NCI-H2107 (cell line): Measurements from ENCODE around the gene ADH6.
"Not testable (repeated sequence)": the region's sequence is repeated elsewhere in the genome, so short reads cannot be mapped to it uniquely, and the experiment has no call there.

Source experiments
- DNase-seq: peaks from one replicate; lab custom pipeline; 2025; lab: John Stamatoyannopoulos, UW

Gene ADH6

GRCh38 chr4:99190336-99190735, 28.7 kb downstream of the ADH6 start:
- DNase-seq, result no peak

GRCh38 chr4:99189900-99190299, 29.1 kb downstream of the ADH6 start:
- DNase-seq, result not testable (repeated sequence)

- DNase-seq, result no peak
These were observed 33.0 kb downstream of the ADH6 start for GRCh38 chr4:99186029-99186428.

- no peak for DNase-seq
These were observed 33.5 kb downstream of the ADH6 start for GRCh38 chr4:99185581-99185980.

- DNase-seq, result no peak
These were observed 38.5 kb downstream of the ADH6 start for GRCh38 chr4:99180382-99181070.

GRCh38 chr4:99179626-99180025, 39.4 kb downstream of the ADH6 start:
- DNase-seq, result no peak

GRCh38 chr4:99179178-99179577, 39.9 kb downstream of the ADH6 start:
- DNase-seq, result no peak

GRCh38 chr4:99166544-99166943, 52.5 kb downstream of the ADH6 start:
- no peak for DNase-seq

- no peak for DNase-seq
These were observed 53.1 kb downstream of the ADH6 start for GRCh38 chr4:99165978-99166377.

GRCh38 chr4:99161373-99162099, 57.5 kb downstream of the ADH6 start:
- DNase-seq, result no peak

GRCh38 chr4:99159699-99160098, 59.3 kb downstream of the ADH6 start:
- DNase-seq, result no peak

GRCh38 chr4:99157478-99157935, 61.5 kb downstream of the ADH6 start:
- no peak for DNase-seq

GRCh38 chr4:99156992-99157391, 62.1 kb downstream of the ADH6 start:
- no peak for DNase-seq

GRCh38 chr4:99154658-99155342, 64.2 kb downstream of the ADH6 start:
- no peak for DNase-seq
